Liver (tissue), 9 donors: ENCODE data around the gene S1PR4. TPM values are rescaled to one million over a fixed set of nuclear protein-coding genes. Genes with fewer than 3 reads are reported as not detected.
"Not testable (repeated sequence)": the region's sequence is repeated elsewhere in the genome, so short reads cannot be mapped to it uniquely, and the experiment has no call there.

Experiments
- DNase-seq: peaks from one replicate; pipeline ENCODE4 v3.0.0-alpha.2; 2017; ENCODE audit warnings: low spot score
- H3K27ac ChIP-seq, 2 donors: one replicate each; pipeline ENCODE4 v1.7.0; 2013; ENCODE audit warnings: inconsistent platforms in 2 of 2, low read length in 2 of 2, control low read depth in 1 of 2, low read depth in 1 of 2, mild to moderate bottlenecking in 1 of 2
- H3K27me3 ChIP-seq, 4 donors: one replicate each; pipeline versions ENCODE4 v1.6.1 to v1.7.0; 2013; ENCODE audit warnings: low read length in 3 of 4, inconsistent platforms in 1 of 4, mild to moderate bottlenecking in 1 of 4, moderate library complexity in 1 of 4; ENCODE audit not compliant: control insufficient read depth in 4 of 4, insufficient read depth in 4 of 4
- H3K36me3 ChIP-seq, 4 donors: one replicate each; pipeline versions ENCODE4 v1.6.1 to v1.7.0; 2013; ENCODE audit warnings: low read length in 3 of 4, mild to moderate bottlenecking in 3 of 4, low read depth in 1 of 4, moderate library complexity in 1 of 4; ENCODE audit not compliant: control insufficient read depth in 4 of 4, insufficient read depth in 3 of 4
- H3K4me1 ChIP-seq, 4 donors: one replicate each; pipeline versions ENCODE4 v1.6.1 to v1.7.0; 2013; ENCODE audit warnings: low read length in 3 of 4, mild to moderate bottlenecking in 3 of 4, moderate library complexity in 1 of 4; ENCODE audit not compliant: control insufficient read depth in 4 of 4, insufficient read depth in 4 of 4
- H3K4me3 ChIP-seq, 3 donors: one replicate each; pipeline versions ENCODE4 v1.6.1 to v1.7.0; 2013; ENCODE audit warnings: low read length in 3 of 3, control low read depth in 1 of 3, low read depth in 1 of 3, mild to moderate bottlenecking in 1 of 3
- H3K9ac ChIP-seq, 2 donors: one replicate each; pipeline ENCODE4 v1.7.0; 2013; ENCODE audit warnings: low read length in 2 of 2, mild to moderate bottlenecking in 2 of 2, moderate library complexity in 2 of 2, control low read depth in 1 of 2, low read depth in 1 of 2
- H3K9me3 ChIP-seq, 4 donors: one replicate each; pipeline versions ENCODE4 v1.6.1 to v1.7.0; 2013; ENCODE audit warnings: low read length in 3 of 4; ENCODE audit not compliant: control insufficient read depth in 4 of 4
- ATF3 ChIP-seq: IDR thresholded peaks from 2 replicates; pipeline ENCODE4 v1.6.1; 2016; ENCODE audit warnings: antibody characterized with exemption
- CTCF ChIP-seq: fragments of 150-350 bp; IDR thresholded peaks from 2 replicates; pipeline ENCODE4 v1.5.1; 2017; ENCODE audit warnings: improper control_type of control experiment, low read depth, low read length; ENCODE audit not compliant: missing input control
- EGR1 ChIP-seq, 2 donors: IDR thresholded peaks; 2 replicates each; pipeline ENCODE4 v1.6.1; 2016 to 2018; ENCODE audit warnings: antibody characterized with exemption in 2 of 2, low read depth in 2 of 2
- FOXA1 ChIP-seq: IDR thresholded peaks from 2 replicates; pipeline ENCODE4 v1.6.1; 2016; ENCODE audit warnings: antibody characterized with exemption
- GABPA ChIP-seq, 2 donors: IDR thresholded peaks in 1 of 2; conservative IDR thresholded peaks in 1 of 2; 2 replicates each; pipeline ENCODE4 v1.6.1; 2016; ENCODE audit warnings: antibody characterized with exemption in 2 of 2, mild to moderate bottlenecking in 1 of 2, moderate library complexity in 1 of 2
- HNF4A ChIP-seq, 2 donors: conservative IDR thresholded peaks; 2 replicates each; pipeline ENCODE4 v1.6.1; 2016; ENCODE audit warnings: antibody characterized with exemption in 2 of 2, mild to moderate bottlenecking in 2 of 2
- HNF4G ChIP-seq: IDR thresholded peaks from 2 replicates; pipeline ENCODE4 v1.6.1; 2016; ENCODE audit warnings: antibody characterized with exemption
- JUND ChIP-seq, 2 donors: IDR thresholded peaks; 2 replicates each; pipeline ENCODE4 v1.6.1; 2016; ENCODE audit warnings: antibody characterized with exemption in 2 of 2
- MAX ChIP-seq: IDR thresholded peaks from 2 replicates; pipeline ENCODE4 v1.6.1; 2016; ENCODE audit warnings: antibody characterized with exemption
- NR2F2 ChIP-seq: IDR thresholded peaks from 2 replicates; pipeline ENCODE4 v1.6.1; 2016; ENCODE audit warnings: antibody characterized with exemption
- RAD21 ChIP-seq, 2 donors: IDR thresholded peaks; 2 replicates each; pipeline ENCODE4 v1.6.1; 2016; ENCODE audit warnings: antibody characterized with exemption in 2 of 2, mild to moderate bottlenecking in 2 of 2
- REST ChIP-seq: IDR thresholded peaks from 2 replicates; pipeline ENCODE4 v1.6.1; 2016; ENCODE audit warnings: antibody characterized with exemption, mild to moderate bottlenecking
- RXRA ChIP-seq, 2 donors: IDR thresholded peaks; 2 replicates each; pipeline ENCODE4 v1.6.1; 2017 to 2018; ENCODE audit warnings: antibody characterized with exemption in 2 of 2, mild to moderate bottlenecking in 1 of 2
- SP1 ChIP-seq: IDR thresholded peaks from 2 replicates; pipeline ENCODE4 v1.6.1; 2018; ENCODE audit warnings: antibody characterized with exemption, mild to moderate bottlenecking
- TAF1 ChIP-seq: conservative IDR thresholded peaks from 2 replicates; pipeline ENCODE4 v1.6.1; 2016; ENCODE audit warnings: antibody characterized with exemption, mild to moderate bottlenecking
- YY1 ChIP-seq: IDR thresholded peaks from 2 replicates; pipeline ENCODE4 v1.6.1; 2016; ENCODE audit warnings: antibody characterized with exemption, mild to moderate bottlenecking
- ZBTB33 ChIP-seq: IDR thresholded peaks from 2 replicates; pipeline ENCODE4 v1.6.1; 2016; ENCODE audit warnings: antibody characterized with exemption
- WGBS: extraction: QIAGEN DNeasy Blood & Tissue Kit; methylation state at CpG from one replicate; pipeline ENCODE4 v1.1.7; 2013; 5-methylcytosine and 5-hydroxymethylcytosine counted together
- polyA plus RNA-seq, 2 donors: library from polyadenylated mRNA; stranded (reverse) in 1 of 2; unstranded in 1 of 2; fragments of 200-250 nt in 1 of 2; fragments of >200 nt in 1 of 2; fragmentation: Nextera tagmentation in 1 of 2; extraction: Ambion mirVana in 1 of 2; gene quantifications; one replicate each; pipeline versions ENCODE4 v1.2.1 to v1.2.3, GENCODE V29; 2013 to 2015
- total RNA-seq, 2 donors: library from RNA; depleted of rRNA; stranded (reverse); fragments of >200 nt; gene quantifications; one replicate each; pipeline ENCODE4 v1.2.3, GENCODE V29; 2014
- donor health status: healthy.
- donor health status: healthy.
- donor health status: healthy.
- donor health status: healthy.
- donor health status: healthy.

The S1PR4 gene
- total and polyA plus RNA-seq, 4 donors: 0.93 to 11.0 (median 2.1) TPM

GRCh38 chr19:3190921-3191805, 12.6 kb downstream of the S1PR4 start (continued):
- TF ChIP-seq CTCF: no peak
- TF ChIP-seq ZBTB33: no peak
- TF ChIP-seq SP1: no peak
- TF ChIP-seq NR2F2: no peak
- no peak for TF ChIP-seq HNF4A (conservative IDR thresholded peaks at IDR 0.05)
- no peak for TF ChIP-seq JUND (IDR thresholded peaks at IDR 0.05)

- not testable (repeated sequence) for DNase-seq, H3K4me3 ChIP-seq, H3K36me3 ChIP-seq, H3K27me3 ChIP-seq, H3K9me3 ChIP-seq, H3K27ac ChIP-seq, H3K9ac ChIP-seq
- H3K4me1 ChIP-seq: peaks cover 6 to 14% (median 11%) of the 10 kb centered on the region in 4 donors
- 96% methylated on average over 12 of the region's 12 CpGs for WGBS
Observed at GRCh38 chr19:3191806-3192104, 13.2 kb downstream of the S1PR4 start.

GRCh38 chr19:3192228-3192635, 13.7 kb downstream of the S1PR4 start:
- H3K27ac ChIP-seq: no peak overlapping the region
- peaks cover 1 to 9% (median 6%) of the 10 kb centered on the region in 4 donors for H3K4me1 ChIP-seq
- peaks cover 2 to 11% (median 2%) of the 10 kb centered on the region in 4 donors for H3K36me3 ChIP-seq
- no peak overlapping the region for H3K4me3 ChIP-seq
- H3K9ac ChIP-seq: no peak overlapping the region
- 97% methylated on average over 32 of the region's 32 CpGs for WGBS
- DNase-seq: no peak
- H3K27me3 ChIP-seq: no peaks in the 10 kb centered on the region
- H3K9me3 ChIP-seq: no peaks in the 10 kb centered on the region
- TF ChIP-seq EGR1 (IDR thresholded peaks at IDR 0.05; ENCODE audit: low read depth in 2 of 2) (no peak), GABPA (IDR thresholded peaks at IDR 0.05 in 1 of 2, conservative IDR thresholded peaks at IDR 0.05 in 1 of 2) (no peak), FOXA1 (no peak), TAF1 (no peak), RAD21 (IDR thresholded peaks at IDR 0.05) (no peak), ATF3 (no peak), YY1 (no peak), HNF4G (no peak), NR2F2 (no peak), HNF4A (conservative IDR thresholded peaks at IDR 0.05) (no peak), JUND (IDR thresholded peaks at IDR 0.05) (no peak), REST (no peak), RXRA (IDR thresholded peaks at IDR 0.05) (no peak), MAX (no peak), ZBTB33 (no peak), SP1 (no peak), CTCF (no peak)
